ENCODE measurements around the gene FAAP100. TPM values are rescaled to one million over a fixed set of nuclear protein-coding genes. Genes with fewer than 3 reads are reported as not detected.

FAAP100 gene
- total RNA-seq, 1 experiment from 2014 or later: 54.7 TPM

DNA sequence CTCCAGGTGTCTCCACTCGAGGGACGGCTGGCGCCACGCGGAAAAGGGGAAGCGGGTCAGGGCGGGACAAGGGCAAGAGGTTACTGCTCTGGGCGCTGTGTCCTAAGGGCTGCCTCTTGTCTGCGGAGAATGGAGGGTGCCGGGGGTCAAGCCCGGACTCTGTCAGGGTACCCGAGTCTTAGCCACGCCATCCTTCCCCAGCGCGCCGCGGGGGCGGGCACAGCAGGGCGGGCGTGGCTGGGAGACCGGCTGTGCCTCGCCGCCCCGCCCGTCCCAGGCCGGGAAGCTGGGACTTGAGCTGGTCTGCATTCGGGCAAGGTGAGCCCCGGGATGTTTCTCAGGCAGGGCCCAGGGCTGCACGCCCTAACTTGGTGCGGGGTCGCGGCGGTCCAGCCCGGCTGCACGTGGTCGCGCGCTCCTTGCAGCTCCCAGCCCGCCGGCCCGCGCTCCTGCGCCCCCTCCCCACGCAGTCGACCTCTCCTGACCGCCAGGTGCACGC is 33.3 kb downstream of the FAAP100 start (continued):
- TF ChIP-seq, protein P1, sequence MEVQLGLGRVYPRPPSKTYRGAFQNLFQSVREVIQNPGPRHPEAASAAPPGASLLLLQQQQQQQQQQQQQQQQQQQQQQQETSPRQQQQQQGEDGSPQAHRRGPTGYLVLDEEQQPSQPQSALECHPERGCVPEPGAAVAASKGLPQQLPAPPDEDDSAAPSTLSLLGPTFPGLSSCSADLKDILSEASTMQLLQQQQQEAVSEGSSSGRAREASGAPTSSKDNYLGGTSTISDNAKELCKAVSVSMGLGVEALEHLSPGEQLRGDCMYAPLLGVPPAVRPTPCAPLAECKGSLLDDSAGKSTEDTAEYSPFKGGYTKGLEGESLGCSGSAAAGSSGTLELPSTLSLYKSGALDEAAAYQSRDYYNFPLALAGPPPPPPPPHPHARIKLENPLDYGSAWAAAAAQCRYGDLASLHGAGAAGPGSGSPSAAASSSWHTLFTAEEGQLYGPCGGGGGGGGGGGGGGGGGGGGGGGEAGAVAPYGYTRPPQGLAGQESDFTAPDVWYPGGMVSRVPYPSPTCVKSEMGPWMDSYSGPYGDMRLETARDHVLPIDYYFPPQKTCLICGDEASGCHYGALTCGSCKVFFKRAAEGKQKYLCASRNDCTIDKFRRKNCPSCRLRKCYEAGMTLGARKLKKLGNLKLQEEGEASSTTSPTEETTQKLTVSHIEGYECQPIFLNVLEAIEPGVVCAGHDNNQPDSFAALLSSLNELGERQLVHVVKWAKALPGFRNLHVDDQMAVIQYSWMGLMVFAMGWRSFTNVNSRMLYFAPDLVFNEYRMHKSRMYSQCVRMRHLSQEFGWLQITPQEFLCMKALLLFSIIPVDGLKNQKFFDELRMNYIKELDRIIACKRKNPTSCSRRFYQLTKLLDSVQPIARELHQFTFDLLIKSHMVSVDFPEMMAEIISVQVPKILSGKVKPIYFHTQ (CRISPR knock-in tag; IDR thresholded peaks at IDR 0.05): no peak
- peak; percentile 59; the same call in 1 of the 2 replicates for TF ChIP-seq ESRRA (CRISPR knock-in tag; IDR thresholded peaks at IDR 0.05; ENCODE audit: borderline replicate concordance)
- TF ChIP-seq, protein P2, sequence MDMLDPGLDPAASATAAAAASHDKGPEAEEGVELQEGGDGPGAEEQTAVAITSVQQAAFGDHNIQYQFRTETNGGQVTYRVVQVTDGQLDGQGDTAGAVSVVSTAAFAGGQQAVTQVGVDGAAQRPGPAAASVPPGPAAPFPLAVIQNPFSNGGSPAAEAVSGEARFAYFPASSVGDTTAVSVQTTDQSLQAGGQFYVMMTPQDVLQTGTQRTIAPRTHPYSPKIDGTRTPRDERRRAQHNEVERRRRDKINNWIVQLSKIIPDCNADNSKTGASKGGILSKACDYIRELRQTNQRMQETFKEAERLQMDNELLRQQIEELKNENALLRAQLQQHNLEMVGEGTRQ (CRISPR knock-in tag; IDR thresholded peaks at IDR 0.05): 0 out of 2 replicates have a peak, but pooled peaks have one; percentile 11
- TF ChIP-seq MXD4 (CRISPR knock-in tag; IDR thresholded peaks at IDR 0.05; ENCODE audit: borderline replicate concordance): no peak
- TF ChIP-seq, protein P3, sequence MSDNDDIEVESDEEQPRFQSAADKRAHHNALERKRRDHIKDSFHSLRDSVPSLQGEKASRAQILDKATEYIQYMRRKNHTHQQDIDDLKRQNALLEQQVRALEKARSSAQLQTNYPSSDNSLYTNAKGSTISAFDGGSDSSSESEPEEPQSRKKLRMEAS (CRISPR knock-in tag; IDR thresholded peaks at IDR 0.05): no peak; the same call in 1 of the 2 replicates
- TF ChIP-seq, protein P4, sequence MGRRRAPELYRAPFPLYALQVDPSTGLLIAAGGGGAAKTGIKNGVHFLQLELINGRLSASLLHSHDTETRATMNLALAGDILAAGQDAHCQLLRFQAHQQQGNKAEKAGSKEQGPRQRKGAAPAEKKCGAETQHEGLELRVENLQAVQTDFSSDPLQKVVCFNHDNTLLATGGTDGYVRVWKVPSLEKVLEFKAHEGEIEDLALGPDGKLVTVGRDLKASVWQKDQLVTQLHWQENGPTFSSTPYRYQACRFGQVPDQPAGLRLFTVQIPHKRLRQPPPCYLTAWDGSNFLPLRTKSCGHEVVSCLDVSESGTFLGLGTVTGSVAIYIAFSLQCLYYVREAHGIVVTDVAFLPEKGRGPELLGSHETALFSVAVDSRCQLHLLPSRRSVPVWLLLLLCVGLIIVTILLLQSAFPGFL (CRISPR knock-in tag; IDR thresholded peaks at IDR 0.05; ENCODE audit: borderline replicate concordance): no peak
- no peak for TF ChIP-seq JAZF1 (CRISPR knock-in tag; IDR thresholded peaks at IDR 0.05)
- peak; percentile 65; the same call in 1 of the 2 replicates for TF ChIP-seq TP53 (CRISPR knock-in tag; IDR thresholded peaks at IDR 0.05)
- TF ChIP-seq FOXK1 (CRISPR knock-in tag; IDR thresholded peaks at IDR 0.05): no peak
- TF ChIP-seq, protein P5, sequence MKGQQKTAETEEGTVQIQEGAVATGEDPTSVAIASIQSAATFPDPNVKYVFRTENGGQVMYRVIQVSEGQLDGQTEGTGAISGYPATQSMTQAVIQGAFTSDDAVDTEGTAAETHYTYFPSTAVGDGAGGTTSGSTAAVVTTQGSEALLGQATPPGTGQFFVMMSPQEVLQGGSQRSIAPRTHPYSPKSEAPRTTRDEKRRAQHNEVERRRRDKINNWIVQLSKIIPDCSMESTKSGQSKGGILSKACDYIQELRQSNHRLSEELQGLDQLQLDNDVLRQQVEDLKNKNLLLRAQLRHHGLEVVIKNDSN (CRISPR knock-in tag; IDR thresholded peaks at IDR 0.05): no peak

DNA sequence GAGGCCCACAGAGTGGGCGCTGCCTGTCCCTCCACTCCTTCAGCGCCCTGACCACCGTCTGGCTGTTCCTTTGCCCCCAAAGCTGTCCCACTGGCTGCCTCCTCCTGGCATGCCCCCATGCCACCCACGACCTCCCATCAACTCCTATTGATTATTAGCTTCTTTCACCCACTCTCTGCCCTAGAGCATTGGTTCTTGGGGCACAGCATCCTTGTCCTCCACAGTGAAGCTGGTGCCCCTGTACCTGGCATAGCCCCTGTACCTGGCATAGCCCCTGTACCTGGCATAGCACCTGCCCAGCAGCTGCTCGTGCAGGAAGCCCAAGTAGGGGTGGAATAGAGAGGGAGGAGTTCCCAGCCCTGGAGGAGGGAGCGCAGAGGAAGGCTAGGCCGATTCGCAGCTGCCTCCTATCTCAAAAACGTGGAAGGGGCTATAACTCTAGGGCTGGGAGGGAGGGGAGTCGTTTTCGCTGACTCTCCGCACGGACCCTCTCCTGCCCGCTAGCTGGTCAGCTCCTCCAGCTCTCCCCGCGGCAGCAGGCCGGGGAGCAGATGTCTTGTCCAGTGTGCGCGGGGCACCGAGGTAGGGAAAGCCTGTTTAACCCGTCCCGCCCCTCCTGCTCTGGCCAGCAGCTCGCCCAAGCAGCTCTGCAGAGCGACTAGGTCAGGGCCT is 33.9 kb downstream of the FAAP100 start:
- peaks cover 42% of the 10 kb centered on the region for H3K27me3 Mint-ChIP-seq (ENCODE audit: low read depth)
- H3K36me3 Mint-ChIP-seq: no peaks in the 10 kb centered on the region
- DNase-seq (ENCODE audit: low spot score) (no peak), ATAC-seq (no peak)
- peak overlapping the region; percentile 57 for H3K4me3 Mint-ChIP-seq
- ChIA-PET CTCF (interaction anchor here (0.6 to 2.9 kb wide), 22 partner anchors 10 to 268 kb away, joined by 3 to 25 read pairs (median 4); partner anchors contain the start of genes FAAP100 and MRPL12), POLR2A (interaction anchor here (0.6 to 2.7 kb wide), 4 partner anchors 11 to 114 kb away, joined by 3 to 20 read pairs (median 6); no protein-coding TSS in a partner anchor)
- peaks cover 30% of the 10 kb centered on the region for H3K4me1 Mint-ChIP-seq
- no peaks in the 10 kb centered on the region for H3K9me3 Mint-ChIP-seq
- H3K27ac Mint-ChIP-seq: peak overlapping the region; percentile 15; the same call in 1 of the 2 replicates
- TF ChIP-seq SMAD3 (CRISPR knock-in tag; IDR thresholded peaks at IDR 0.05; ENCODE audit: borderline replicate concordance) (no peak), TEAD4 (CRISPR knock-in tag; IDR thresholded peaks at IDR 0.05) (no peak), NFATC4 (CRISPR knock-in tag; IDR thresholded peaks at IDR 0.05) (no peak), CREM (CRISPR knock-in tag; IDR thresholded peaks at IDR 0.05) (0 out of 2 replicates have a peak, but pooled peaks have one; percentile 36)
- TF ChIP-seq, protein P6, sequence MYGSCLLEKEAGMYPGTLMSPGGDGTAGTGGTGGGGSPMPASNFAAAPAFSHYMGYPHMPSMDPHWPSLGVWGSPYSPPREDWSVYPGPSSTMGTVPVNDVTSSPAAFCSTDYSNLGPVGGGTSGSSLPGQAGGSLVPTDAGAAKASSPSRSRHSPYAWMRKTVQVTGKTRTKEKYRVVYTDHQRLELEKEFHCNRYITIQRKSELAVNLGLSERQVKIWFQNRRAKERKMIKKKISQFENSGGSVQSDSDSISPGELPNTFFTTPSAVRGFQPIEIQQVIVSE (CRISPR knock-in tag; IDR thresholded peaks at IDR 0.05; ENCODE audit: borderline replicate concordance): no peak
- TF ChIP-seq, protein P7, sequence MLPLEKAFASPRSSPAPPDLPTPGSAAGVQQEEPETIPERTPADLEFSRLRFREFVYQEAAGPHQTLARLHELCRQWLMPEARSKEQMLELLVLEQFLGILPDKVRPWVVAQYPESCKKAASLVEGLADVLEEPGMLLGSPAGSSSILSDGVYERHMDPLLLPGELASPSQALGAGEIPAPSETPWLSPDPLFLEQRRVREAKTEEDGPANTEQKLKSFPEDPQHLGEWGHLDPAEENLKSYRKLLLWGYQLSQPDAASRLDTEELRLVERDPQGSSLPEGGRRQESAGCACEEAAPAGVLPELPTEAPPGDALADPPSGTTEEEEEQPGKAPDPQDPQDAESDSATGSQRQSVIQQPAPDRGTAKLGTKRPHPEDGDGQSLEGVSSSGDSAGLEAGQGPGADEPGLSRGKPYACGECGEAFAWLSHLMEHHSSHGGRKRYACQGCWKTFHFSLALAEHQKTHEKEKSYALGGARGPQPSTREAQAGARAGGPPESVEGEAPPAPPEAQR (CRISPR knock-in tag; IDR thresholded peaks at IDR 0.05): no peak
- TF ChIP-seq, protein P8, sequence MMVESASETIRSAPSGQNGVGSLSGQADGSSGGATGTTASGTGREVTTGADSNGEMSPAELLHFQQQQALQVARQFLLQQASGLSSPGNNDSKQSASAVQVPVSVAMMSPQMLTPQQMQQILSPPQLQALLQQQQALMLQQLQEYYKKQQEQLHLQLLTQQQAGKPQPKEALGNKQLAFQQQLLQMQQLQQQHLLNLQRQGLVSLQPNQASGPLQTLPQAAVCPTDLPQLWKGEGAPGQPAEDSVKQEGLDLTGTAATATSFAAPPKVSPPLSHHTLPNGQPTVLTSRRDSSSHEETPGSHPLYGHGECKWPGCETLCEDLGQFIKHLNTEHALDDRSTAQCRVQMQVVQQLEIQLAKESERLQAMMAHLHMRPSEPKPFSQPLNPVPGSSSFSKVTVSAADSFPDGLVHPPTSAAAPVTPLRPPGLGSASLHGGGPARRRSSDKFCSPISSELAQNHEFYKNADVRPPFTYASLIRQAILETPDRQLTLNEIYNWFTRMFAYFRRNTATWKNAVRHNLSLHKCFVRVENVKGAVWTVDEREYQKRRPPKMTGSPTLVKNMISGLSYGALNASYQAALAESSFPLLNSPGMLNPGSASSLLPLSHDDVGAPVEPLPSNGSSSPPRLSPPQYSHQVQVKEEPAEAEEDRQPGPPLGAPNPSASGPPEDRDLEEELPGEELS (CRISPR knock-in tag; IDR thresholded peaks at IDR 0.05): no peak
- TF ChIP-seq, protein P9, sequence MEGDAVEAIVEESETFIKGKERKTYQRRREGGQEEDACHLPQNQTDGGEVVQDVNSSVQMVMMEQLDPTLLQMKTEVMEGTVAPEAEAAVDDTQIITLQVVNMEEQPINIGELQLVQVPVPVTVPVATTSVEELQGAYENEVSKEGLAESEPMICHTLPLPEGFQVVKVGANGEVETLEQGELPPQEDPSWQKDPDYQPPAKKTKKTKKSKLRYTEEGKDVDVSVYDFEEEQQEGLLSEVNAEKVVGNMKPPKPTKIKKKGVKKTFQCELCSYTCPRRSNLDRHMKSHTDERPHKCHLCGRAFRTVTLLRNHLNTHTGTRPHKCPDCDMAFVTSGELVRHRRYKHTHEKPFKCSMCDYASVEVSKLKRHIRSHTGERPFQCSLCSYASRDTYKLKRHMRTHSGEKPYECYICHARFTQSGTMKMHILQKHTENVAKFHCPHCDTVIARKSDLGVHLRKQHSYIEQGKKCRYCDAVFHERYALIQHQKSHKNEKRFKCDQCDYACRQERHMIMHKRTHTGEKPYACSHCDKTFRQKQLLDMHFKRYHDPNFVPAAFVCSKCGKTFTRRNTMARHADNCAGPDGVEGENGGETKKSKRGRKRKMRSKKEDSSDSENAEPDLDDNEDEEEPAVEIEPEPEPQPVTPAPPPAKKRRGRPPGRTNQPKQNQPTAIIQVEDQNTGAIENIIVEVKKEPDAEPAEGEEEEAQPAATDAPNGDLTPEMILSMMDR (IDR thresholded peaks at IDR 0.05): no peak
- TF ChIP-seq, protein P10, sequence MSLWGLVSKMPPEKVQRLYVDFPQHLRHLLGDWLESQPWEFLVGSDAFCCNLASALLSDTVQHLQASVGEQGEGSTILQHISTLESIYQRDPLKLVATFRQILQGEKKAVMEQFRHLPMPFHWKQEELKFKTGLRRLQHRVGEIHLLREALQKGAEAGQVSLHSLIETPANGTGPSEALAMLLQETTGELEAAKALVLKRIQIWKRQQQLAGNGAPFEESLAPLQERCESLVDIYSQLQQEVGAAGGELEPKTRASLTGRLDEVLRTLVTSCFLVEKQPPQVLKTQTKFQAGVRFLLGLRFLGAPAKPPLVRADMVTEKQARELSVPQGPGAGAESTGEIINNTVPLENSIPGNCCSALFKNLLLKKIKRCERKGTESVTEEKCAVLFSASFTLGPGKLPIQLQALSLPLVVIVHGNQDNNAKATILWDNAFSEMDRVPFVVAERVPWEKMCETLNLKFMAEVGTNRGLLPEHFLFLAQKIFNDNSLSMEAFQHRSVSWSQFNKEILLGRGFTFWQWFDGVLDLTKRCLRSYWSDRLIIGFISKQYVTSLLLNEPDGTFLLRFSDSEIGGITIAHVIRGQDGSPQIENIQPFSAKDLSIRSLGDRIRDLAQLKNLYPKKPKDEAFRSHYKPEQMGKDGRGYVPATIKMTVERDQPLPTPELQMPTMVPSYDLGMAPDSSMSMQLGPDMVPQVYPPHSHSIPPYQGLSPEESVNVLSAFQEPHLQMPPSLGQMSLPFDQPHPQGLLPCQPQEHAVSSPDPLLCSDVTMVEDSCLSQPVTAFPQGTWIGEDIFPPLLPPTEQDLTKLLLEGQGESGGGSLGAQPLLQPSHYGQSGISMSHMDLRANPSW (CRISPR knock-in tag; conservative IDR thresholded peaks at IDR 0.05; ENCODE audit: low read depth): no peak
